PFSK-1 (cell line): Measurements from ENCODE around the gene ACOXL.

Experiments
- FOXP2 ChIP-seq: optimal IDR thresholded peaks from 2 replicates; pipeline ENCODE3; 2011; ENCODE audit warnings: borderline replicate concordance, control low read depth, inconsistent platforms; ENCODE audit not compliant: insufficient read depth; ENCODE audit errors: extremely low read length, extremely low read depth
- POLR2AphosphoS5 ChIP-seq: IDR thresholded peaks from 2 replicates; pipeline ENCODE4 v1.6.1; 2012; ENCODE audit warnings: low read depth, mild to moderate bottlenecking, control low read depth, low read length, moderate library complexity
- SIN3A ChIP-seq: IDR thresholded peaks from 2 replicates; pipeline ENCODE4 v1.6.1; 2012; ENCODE audit warnings: mild to moderate bottlenecking, low read length, moderate library complexity, borderline replicate concordance; ENCODE audit not compliant: insufficient read depth
- TAF1 ChIP-seq: IDR thresholded peaks from 2 replicates; pipeline ENCODE4 v1.6.1; 2012; ENCODE audit warnings: low read length, control low read depth, borderline replicate concordance; ENCODE audit not compliant: insufficient read depth
- TF ChIP-seq, protein P1 (sequence below), 2 experiments: IDR thresholded peaks; 2 replicates each; pipeline versions ENCODE4 v1.6.1 to v1.8.0; 2011 to 2012; ENCODE audit warnings: low read depth in 2 of 2, low read length in 2 of 2, control low read depth in 1 of 2, inconsistent platforms in 1 of 2, mild to moderate bottlenecking in 1 of 2, moderate library complexity in 1 of 2; ENCODE audit not compliant: insufficient read depth in 1 of 2

ACOXL gene

DNA sequence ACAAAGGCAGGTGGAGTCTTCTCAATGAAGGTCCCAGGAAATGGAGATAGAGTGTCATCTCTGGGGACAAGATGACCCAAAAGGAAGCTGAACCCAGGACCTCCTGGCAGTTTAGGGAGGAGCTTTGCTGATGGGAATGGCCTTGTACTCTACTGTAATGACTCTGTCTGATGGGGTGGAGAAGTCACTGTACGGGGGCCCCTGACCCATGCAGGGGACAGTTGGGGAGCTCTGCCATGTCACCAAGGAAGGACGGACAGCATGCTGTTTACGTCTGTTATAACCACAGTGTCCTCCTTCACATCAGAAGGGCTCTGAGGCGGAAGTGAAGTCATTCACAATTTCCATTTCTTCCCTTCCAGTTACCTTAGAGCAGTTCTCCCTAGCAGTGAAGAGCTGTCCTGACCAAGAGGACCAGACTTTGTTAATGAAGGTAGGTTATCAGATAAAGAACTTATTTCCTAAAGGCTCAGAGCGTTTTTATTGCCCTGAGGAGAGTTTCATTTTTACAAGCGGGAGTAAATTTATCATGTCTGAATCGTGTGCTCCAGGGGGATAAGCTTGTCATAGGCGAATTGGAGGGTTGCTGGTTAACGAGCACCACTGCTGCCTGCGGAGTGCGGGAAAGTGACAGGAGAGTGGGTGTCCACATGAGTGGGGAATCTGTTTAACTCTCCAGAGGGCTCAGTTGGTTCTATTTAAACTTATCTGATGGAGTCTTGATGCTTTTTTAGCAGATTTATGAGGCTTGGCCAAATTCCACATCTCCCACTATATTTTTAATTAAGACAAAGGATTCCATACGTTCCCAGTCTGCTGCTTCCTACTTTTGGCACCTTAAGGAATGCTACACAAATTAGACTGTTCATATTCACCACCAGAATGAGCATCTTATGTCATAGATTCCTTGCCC is 316.7 kb downstream of the ACOXL start:
- TF ChIP-seq FOXP2, result no peak
- no peak for TF ChIP-seq SIN3A

DNA sequence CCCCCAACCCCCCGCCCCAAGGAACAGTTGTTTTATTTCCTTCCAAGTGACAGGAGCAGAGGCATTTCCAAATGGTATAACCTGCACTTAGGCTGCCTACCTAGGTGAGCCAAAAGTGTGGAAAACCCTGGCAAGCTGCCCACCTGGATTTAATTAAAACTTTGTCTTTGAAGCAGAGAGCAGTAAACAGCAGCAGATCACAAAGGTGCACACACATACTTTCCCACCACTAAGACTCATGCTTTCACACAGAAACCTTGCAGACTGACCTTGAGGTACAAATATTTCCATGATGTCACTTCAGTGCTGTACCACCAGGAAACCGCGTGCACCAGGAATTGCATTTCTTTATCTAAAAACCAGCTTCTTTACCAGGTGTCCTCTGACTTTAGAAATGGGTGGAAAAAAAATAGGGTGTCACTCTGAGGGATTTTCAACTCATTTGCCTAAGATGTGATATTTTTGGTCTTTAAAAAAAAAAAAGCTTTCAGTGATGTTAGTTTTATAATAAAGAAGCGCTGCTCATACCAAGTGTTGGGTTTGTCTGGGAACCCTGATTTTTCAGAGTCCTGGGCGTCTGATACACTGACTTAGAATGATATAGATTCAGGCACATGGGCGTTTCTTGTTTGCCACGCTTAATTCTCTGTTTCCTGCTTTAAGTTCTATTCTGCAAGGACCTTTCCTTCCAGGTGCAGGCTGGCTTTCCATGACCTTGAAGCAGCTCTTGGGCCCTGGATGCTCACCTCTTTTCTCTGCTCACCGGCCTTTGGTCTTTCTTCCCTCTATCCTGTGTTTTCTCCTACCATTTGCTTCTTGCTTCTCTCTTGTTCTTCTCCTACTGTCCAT is 317.6 kb downstream of the ACOXL start:
- TF ChIP-seq TAF1, result no peak
- TF ChIP-seq POLR2AphosphoS5, result no peak
- TF ChIP-seq SIN3A, result no peak

DNA sequence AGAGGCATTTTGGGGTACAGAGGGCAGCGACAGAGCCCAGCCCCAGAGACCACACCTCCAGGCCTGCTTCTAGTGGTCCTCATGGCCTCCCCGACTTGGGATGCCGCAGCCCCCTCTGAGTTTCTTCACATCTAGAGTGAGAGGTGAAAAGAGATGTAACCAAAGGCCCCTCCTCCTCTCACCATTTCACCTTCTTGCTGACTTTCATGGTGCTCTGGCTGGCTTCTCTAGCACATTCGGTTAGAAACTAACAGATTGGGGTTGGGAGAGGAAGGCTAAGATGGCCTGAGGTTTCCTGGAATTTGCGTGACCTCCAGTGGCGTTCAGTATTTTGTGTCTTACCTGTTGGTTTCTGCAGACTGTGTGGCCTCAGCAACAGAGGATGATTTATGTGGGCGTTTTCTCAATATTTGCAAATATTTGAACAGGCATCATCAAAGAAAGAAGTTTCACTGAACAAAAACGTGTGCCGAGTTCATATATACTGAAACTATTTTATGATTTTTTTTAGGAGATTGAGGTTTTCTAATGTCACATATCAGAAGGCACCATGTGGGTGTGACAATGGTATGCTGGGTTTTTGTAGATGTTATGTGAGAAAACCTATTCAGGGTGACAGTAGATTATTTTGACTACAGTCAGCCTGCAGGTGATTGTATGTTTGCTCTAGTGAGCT is 318.5 kb downstream of the ACOXL start:
- TF ChIP-seq, protein P1, sequence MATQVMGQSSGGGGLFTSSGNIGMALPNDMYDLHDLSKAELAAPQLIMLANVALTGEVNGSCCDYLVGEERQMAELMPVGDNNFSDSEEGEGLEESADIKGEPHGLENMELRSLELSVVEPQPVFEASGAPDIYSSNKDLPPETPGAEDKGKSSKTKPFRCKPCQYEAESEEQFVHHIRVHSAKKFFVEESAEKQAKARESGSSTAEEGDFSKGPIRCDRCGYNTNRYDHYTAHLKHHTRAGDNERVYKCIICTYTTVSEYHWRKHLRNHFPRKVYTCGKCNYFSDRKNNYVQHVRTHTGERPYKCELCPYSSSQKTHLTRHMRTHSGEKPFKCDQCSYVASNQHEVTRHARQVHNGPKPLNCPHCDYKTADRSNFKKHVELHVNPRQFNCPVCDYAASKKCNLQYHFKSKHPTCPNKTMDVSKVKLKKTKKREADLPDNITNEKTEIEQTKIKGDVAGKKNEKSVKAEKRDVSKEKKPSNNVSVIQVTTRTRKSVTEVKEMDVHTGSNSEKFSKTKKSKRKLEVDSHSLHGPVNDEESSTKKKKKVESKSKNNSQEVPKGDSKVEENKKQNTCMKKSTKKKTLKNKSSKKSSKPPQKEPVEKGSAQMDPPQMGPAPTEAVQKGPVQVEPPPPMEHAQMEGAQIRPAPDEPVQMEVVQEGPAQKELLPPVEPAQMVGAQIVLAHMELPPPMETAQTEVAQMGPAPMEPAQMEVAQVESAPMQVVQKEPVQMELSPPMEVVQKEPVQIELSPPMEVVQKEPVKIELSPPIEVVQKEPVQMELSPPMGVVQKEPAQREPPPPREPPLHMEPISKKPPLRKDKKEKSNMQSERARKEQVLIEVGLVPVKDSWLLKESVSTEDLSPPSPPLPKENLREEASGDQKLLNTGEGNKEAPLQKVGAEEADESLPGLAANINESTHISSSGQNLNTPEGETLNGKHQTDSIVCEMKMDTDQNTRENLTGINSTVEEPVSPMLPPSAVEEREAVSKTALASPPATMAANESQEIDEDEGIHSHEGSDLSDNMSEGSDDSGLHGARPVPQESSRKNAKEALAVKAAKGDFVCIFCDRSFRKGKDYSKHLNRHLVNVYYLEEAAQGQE (IDR thresholded peaks at IDR 0.05; ENCODE audit: insufficient read depth in 1 of 2, low read depth in 2 of 2, low read length in 2 of 2), result no peak
- no peak for TF ChIP-seq SIN3A
- TF ChIP-seq TAF1, result no peak
- no peak for TF ChIP-seq FOXP2
- no peak for TF ChIP-seq POLR2AphosphoS5

DNA sequence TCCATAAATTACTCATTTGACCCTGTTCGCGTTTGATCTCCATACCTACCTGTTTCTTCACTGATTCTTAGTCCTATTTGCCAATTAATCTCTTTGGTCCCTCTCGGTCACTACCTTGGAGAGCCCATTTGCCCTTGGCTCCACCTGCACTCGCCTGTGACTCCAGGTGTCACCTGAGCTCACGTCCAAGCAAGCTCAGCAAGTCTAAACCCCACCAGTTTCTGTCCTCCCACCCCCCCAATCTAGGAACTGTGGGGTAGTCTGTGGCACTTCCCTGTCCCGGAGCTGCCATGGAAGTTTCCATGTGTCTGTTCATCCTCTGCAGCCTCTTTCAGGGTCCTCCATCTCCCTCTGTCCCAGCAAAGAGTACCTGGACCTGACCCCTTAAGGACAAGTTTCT is 320.2 kb downstream of the ACOXL start:
- TF ChIP-seq POLR2AphosphoS5, result no peak
- TF ChIP-seq, protein P1 (IDR thresholded peaks at IDR 0.05; ENCODE audit: insufficient read depth in 1 of 2, low read depth in 2 of 2, low read length in 2 of 2), result no peak
- no peak for TF ChIP-seq FOXP2
- TF ChIP-seq SIN3A, result no peak
- no peak for TF ChIP-seq TAF1

DNA sequence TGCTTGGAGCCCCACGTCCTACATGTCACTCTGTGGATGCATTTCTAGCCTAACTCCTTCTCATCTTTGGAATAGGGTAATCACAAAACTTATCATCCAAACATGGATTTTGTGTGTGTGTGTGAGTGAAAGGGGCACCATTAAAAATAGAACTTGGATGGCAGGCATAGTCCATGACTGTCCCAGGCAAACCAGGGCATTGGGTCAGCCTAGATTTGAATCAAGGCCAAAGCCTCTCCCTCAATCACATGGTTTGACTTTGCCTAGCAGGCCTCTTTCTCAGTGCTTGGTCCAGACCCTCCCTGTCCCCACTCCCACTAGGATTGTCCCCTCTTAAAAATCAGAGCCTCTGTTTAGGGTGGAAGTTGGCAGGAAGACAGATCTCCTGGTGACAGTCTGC is 320.9 kb downstream of the ACOXL start:
- TF ChIP-seq FOXP2 (no peak), TAF1 (no peak), SIN3A (no peak), POLR2AphosphoS5 (no peak)
- TF ChIP-seq, protein P1 (IDR thresholded peaks at IDR 0.05; ENCODE audit: insufficient read depth in 1 of 2, low read depth in 2 of 2, low read length in 2 of 2), result no peak
